ENCODE data around the gene PPP1R26. TPM values are rescaled to one million over a fixed set of nuclear protein-coding genes. Genes with fewer than 3 reads are reported as not detected.
"Not testable (repeated sequence)": the region's sequence is repeated elsewhere in the genome, so short reads cannot be mapped to it uniquely, and the experiment has no call there.

Gene PPP1R26
- polyA plus RNA-seq, 12 donors: 9.2 to 15.6 (median 10.6) TPM; not detected in 1

DNA sequence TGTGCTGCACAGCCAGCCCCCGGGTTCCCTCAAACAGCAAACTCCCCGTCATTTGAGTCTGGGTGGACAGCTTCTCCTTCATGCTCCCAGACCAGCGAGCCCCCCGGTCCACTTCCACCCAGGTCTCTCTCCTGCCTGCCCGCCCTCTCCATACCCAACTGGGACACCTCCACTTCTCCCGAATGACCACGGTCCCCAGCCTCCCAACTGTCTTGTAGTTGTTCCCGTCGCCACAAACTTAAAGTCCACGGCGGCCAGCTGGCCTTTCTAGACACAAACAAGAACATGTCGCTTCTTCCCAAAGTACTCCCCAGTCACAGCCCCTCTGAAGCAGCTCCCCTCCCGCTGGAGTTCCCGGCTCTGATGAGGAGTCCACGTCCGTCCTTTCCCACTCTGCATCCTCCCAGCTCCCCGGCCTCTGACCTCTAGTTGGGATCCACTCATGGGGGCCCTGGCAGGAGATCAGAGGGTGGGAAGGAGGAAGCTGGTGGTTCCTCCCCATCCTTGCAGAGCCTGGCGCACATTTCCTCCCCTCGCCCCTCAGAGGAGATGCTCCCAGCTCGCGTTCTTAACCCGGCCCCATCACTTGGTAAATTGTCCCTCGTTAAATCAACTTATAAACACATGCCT is 24.1 kb upstream of the PPP1R26 start:
- DNase-seq: no peak

DNA sequence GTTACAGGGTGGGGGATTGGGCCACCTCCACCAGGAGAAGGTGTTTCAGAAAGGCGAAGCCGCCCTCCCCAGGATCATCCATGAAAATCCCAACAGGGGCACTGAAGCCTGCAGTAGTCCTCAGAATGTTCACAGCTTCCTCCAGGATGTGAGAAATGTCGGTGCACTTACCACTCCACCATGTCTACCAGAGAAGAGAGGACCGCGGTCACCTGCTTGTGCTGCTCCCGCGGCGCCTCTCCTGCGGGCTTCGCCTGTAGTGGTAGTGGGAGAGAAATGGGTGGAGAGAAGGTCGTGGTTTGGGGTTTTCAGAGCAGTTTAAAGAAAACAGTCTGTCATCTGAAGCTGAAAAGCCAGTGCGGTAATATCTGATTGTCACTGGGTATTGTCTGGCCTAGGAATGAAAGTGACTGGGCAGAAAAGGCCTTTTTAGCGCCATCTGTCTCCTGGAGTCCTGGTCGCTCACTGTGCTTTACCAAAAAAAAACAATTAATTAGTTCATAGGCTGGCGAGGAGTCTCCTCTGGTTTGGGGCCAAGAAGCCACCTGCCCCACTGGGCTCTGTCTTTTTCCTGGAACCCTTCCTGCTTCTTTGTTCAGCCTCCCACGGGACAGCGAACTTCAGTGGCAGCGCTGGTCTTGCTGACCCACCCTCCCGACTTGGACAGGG is 23.0 kb upstream of the PPP1R26 start:
- DNase-seq: no peak

DNA sequence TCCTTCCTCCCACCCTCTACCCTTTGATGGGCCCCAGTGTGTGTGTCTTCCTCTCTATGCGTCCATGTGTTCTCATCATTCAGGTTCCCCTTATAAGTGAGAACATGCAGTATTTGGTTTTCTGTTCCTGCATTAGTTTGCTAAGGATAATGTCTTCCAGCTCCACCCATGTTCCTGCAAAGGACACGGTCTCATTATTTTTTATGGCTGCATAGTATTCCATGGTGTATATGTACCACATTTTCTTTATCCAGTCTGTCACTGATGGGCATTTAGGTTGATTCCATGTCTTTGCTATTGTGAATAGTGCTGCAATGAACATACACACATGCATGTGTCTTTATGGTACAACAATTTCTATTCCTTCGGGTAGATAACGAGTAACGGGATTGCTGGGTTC is 21.1 kb upstream of the PPP1R26 start:
- not testable (repeated sequence) for DNase-seq

DNA sequence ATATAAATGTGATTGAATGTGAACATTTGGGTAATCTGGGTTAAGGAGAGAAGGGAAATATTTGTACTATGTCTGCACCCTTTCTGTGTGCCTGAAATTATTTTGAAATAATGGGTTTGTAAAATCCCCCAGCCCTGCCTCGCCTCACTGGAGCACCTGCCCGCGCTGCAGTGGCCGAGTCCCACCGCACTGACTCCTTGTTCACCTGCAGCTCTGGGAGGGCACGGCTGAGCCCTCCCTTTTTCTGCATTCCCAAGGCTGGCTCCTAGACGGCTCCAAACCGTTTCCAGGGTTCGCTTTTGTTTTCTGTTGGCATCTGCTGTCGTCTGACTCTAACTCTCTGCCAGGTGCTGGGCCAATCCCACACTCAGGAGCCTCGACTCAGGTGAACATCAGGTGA is 17.6 kb upstream of the PPP1R26 start:
- DNase-seq: no peak

DNA sequence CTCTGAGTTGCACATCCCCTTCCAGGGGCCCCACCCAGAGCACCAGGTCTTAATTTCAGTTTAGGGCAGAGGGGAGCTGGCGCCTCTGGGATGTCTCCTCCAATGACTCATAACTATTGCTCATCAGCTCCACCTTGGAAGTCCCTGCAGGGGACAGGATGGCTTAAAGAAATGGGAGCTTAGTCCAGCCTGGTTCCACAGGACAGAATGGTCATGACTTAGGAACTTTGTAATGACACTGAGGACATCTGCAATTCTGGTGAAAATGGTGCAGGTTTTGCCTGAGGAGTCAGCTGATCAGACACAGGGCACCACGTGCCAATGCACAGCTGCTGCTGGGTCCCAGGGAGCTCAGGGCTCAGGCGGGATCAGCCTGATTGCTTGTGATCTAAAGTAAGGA is 16.4 kb upstream of the PPP1R26 start:
- no peak for DNase-seq

DNA sequence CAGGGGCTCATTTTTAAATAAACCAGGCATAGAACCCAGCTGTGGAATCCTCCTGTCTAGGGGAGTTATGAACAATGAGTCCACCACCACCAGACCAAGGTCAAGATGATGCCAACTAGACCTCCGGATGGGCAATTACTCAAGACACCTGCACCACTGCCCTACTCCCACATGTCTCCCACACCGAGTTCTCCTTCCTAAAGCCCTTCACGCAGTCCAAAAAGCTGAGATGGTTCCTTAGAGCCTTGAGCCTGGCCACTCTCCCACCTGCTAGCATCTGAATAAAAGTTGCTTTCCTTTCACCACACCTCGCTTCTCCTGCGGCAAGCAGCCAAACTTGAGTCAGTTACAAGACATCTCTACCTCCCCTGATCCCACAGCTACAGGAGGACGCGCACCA is 15.4 kb upstream of the PPP1R26 start:
- DNase-seq: no peak

DNA sequence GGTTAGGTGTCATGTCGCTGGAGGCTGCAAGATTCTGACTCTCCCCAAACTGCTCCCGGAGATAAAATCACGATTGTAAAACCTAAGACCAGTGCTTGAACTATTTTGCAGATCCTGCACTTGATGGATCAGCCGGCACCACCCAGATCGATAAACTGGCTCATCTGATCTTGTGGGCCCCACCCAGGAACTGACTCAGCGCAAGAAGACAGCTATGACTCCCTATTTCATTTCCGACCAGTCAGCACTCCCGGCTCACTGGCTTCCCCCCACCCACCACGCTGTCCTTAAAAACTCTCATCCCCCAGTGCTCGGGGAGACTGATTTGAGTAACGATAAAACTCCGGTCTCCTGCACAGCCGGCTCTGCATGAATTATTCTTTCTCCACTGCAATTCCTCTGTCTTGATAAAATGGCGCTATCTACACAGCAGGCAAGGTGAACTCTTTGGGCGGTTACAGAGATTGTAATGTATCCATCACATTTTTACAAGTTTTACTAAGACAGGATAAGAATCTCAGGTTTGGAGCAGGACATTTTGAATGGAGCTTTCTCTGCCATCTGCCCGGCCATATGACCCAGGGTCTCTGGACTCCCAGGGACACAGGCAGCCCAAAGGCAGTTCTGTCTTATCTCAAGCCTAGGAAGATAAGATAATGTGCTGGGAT is 10.6 kb upstream of the PPP1R26 start:
- no peak for DNase-seq

DNA sequence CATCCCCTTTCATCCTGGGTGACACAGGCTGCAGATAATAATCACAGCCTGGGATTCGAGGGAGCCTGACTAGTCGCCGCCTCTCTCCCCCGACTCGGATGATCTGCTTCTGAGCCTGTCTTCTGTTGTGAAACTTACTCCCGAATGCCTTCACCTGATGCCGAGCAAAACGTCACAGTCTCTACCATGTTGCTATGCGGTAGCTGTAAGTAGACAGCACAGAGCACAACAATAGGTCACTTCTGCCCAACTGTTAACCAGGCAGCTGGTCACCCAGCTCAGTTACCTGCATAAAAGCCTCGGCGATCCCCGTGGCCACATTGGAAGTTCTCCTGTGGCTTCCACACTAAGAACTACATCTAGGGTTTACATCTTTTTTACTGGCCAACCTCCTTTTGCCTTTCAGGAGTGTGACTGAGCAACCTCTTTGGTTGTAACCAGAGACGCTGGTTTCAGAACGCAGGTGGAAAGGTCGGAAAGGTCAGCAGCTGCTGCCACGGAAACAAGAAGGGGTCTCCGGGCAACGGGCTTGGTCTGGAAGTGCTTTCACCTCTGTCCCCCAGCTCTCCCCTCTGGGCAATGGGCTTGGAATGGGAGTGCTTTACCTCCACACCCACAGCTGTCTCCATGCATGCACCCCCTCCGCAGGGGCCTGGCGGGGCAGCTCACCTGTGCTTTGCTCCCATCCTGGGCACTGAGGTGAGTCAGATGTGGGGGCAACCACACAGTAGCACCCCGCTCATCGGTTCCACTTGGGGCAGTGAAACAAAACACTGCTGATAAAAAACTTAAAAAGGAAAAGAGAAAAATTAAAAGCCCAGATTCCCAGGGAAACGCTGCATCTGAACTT is 7.6 kb upstream of the PPP1R26 start:
- no peak for DNase-seq

DNA sequence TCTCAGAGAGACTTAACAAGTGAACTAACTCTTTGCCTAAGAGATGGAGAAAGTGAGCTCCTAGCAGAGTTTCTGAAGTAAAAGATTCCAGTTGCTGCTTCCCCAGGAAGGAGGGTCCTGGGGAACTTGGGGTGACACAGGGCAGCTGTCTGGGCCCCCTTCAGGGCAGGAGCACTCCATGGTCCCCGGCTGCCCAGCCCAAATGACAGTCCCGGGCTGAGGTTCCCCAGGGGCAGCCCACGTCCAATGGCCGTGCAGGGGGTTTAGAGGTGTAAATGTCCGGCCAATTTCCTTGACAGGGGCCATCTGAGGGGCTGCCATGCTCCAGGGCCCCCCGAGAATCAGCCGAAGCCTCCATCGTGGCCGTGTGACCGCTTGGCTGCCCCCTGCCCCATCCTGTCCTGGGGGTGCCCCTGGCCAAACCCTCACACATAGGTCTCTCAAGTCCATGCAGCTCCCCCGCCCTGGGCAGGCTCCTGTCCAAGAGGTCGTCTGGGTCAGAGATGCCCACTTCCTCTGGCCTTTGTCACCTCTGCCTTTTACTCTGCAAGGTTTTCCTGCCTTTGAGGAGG is 5.5 kb upstream of the PPP1R26 start:
- no peak for DNase-seq

DNA sequence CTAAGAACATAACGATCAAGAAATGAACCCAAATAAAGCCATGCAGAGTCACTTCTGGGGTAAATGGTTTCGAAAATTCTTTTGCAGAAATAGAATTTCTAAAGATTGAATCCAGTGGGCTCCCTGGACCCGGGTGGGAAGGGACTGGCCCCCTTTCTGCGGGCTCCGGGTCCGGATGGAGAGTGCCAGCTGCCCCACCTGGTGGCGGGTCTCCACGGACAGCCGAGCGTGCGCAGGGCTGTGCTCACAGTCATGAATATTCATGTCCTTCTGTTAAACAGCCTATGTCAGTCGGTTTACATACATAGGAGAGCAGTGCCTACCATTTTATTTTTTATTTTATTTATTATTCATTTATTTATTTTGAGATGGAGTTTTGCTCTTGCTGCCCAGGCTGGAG is 4.7 kb upstream of the PPP1R26 start:
- no peak for DNase-seq

DNA sequence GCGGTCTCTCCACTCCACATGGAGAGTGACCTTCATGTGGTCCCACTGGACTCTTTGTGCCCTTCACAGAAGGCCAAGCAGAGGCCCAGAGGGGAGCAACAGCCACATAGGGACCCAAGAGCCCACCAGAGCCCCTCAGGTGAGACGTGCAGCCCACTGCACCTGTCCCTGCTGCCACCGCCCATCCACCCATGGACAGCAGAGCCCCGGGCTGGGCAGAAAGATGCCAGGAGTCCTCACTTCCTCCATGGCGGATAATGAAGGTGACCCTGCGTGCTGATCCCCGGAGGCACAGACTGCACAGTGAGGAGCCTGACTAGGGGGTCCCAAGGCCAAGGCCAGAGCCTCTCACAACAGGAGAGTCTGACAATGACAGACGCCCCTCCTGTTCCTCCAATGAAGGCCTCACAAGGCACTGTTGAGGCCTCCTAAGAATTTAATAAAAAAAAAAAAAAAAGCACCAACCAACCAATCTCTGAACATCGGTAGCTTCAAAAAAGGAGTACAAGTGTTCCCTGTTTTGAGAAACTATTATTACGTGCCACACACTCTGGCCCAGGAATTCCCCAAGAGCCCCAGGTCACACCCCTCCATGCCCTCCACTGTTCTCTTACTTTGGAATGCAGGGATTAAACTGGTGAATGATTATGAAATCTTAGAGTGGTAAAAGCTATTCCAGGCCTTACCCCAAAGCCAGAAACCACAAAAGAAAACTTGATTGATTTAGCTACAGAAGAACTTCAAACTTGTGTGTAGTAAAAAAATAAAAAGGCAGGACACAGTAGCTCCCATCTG is 2.8 kb upstream of the PPP1R26 start:
- no peak for DNase-seq

DNA sequence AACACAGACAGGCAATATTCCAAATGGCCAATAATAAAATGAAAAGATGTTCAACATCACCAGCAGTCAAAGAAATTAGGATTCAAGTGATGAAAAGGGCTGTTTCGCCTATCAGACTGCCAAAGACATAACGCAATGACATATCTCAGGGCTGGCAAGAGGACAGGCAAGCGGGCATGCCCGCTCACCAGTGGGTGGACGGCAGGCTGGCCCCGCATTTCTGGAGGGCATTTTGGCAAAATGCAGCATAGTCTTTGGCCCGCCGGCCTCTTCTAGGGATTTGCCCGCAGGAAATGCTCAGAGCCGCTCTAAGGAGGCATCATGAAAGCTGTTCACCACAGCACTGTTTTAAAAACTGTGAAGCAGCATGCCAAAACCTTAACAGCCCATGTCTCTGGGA is 1.4 kb upstream of the PPP1R26 start:
- DNase-seq: no peak

DNA sequence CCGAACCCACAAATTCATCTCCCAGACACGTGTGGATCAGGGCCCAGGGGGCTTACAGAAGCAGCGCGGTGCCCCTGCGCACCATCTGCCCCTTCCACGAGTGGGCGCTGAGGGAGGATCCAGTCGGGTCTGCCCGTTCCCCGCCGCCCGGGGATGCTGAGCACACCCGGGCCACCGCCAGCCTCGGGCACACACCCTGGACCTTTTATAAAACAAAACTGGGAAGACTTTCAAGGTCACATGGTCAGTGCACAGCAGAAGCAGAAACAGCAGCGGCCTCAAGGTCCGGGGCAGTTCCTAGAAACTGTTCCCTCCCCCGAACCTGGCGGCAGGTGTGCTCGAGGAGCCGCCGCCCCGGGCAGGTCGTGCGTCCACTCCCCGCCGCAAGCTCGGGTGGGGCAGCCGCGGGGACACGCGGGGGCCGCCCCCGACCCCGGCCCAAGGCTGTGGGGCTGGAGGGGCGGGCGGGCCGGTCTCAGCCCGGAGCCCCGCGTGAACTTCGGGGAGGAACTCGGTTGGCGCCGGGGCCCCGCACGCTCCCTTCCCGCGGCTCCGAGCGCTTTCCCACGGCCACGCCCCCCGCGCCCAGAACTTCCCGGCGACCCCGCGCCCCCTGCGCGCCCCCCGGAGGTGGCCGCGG is 633 bp upstream of the PPP1R26 start:
- DNase-seq: no peak

DNA sequence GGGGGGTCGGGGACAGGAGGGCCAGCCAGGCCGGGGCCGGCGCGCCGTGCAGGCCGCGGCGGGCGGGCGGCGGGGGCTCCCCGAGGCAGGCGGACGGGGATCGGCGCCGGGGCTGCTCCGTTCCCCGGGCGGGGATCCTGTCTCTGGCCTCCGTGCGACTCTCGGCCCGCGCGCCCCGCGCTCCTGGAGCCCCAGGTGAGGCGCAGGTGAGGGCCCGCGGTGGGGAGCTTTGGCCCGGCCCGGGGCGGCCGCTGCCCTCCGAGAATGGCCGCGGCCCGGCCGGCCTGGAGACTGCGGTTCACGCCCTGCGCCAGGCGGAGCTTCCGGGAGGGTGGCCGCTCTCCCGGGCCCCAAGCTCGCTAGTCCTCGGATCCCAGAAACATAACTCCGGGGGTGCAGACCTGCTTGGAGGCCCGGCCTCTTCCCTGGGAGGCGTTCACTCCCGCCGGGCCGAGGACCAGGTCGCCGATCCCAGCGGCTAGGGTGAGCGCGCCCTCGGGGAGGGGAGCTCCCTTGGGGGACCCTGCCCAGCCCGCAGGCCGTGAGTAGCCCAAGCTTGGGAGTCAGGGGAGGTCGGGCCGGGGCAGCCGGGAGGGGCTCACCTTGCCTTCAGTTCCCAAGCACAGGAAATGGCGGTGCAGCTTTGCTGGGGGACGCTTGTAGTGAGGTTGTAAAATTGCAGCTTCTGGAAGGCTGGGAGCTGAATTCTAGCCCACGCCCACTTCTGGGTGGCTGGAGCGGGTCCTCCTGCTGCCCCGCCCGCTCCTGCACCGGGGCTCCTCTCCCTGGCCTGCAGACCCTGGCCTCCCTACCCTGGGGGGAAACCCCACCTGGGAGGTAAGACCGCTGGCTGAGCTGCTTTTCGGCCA is 723 bp downstream of the PPP1R26 start:
- DNase-seq: no peak

DNA sequence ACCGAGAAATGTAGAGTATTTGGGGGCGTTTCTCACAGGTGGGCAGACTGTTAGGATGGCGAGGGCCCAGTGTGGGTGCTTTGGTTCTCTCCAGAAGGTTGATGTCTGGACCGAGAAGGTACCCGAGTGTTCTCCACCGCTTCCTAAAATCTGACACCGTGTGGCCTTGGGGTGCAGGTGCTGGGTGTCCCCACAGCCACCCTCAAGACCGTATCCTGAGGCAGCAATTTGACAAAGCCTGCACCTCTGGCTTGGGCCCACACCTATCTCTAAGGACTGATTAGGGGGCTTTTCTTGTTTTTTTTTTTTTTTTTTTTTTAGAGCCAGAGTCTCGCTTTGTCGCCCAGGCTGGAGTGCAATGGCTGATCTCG is 1.3 kb downstream of the PPP1R26 start:
- DNase-seq: no peak

DNA sequence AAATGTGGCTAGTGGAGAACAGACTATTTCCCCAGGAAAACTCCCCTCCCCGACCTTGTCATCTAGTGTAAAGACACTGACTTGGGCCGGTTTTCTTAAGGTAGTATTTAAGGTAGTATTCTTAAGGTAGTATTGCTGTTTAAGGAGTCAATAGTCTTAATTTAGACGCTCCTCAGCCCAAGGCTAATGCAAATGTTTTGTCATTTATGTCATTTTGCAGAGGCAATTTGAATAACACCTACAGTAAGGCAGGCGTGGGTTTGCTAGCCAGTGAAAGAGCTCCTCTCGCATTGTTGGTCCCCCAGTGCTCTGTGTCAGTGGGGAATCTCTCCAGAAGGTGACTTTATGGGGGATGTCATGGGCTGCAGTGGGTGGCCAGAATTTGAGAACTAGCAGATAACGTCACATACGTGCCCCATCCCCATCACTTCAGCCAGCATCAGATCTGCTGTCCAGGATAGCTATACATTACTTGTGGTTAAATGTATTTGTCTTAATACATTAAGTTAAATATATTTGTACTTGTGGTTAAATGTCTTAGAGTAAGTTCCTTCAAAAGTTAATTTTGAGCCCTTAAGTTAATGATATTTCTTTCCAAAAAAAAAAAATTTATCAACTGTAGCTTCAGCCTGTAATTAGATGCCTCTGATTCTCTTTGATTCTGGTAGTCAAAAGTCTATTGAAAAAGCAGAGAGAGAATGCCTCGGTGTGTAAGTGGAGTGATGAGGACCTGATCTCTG is 2.6 kb downstream of the PPP1R26 start:
- no peak for DNase-seq

DNA sequence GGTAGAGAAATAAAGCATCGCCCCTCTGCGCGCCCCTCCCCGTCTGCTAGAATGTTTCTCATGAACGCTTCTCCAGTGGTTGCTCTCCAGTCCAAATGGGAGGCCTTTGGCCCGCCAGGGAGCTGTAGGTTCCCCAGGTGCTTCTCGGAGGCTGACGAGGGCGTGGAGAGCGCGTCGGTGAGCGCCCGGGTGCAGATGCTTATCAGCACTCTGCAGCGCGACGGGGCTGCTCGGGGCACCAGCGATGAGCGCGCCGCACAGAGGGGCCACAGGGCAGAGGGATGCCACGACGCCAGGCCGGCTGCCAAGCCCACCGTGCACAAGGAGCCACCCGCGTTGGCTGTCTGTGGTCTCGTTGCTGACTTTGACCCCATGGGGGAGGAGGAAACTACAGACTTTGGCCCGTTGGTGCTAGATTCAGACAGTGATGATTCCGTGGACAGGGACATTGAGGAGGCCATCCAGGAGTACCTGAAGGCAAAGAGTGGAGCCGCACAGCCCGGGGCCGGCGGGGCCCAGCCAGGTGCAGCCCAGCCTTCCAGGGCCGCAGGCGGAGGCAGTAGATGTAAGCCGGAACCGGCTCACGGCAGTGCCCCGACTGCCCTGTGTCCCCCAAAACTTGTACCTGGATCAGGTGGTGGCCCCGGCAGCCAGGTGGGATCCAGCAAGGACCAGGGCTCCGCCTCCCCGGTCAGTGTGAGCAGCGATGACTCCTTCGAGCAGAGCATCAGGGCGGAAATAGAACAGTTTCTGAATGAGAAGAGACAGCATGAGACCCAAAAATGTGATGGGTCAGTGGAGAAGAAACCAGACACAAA is 5.1 kb downstream of the PPP1R26 start:
- no peak for DNase-seq

DNA sequence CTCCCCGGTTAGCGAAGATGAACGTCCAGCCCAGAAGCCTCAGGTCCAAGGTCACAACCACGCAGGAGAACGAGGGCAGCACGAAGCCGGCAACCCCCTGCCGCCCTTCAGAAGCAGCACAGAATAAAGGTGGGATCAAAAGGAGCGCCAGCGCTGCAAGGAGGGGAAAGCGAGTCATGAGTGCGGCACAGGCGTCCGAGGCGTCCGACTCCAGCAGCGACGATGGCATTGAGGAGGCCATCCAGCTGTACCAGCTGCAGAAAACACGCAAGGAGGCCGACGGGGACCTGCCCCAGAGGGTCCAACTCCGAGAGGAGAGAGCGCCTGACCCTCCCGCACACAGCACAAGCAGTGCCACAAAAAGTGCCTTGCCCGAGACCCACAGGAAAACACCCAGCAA is 5.8 kb downstream of the PPP1R26 start:
- DNase-seq: no peak

All from muscle of arm (tissue), 12 donors.